ENCODE results near the gene SLC6A6.

DNA sequence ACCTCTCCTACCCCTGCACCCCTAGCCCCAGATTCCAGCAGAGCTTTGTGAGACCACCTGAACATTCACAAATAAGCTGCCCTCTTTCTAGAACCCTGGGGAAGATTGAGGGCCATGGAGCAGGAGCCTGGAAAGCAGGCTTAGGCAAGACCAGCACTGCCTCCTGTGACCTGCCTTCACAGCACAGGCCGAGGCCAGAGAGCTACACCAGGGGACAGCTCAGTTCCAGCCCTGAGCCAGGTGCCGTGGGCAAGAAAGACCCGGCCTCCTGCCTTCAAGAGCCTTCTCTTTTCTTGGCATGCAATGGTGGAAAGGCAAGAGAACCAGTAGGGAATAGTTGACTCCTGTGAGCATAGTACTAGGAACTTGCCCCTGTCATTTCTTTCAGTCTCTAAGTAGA lies 48.1 kb downstream of the SLC6A6 start:
- no peak for TF ChIP-seq EZH2phosphoT487 (IDR thresholded peaks at IDR 0.05; ENCODE audit: insufficient read depth, low read depth)
- TF ChIP-seq EZH2 (IDR thresholded peaks at IDR 0.05; ENCODE audit: insufficient read depth, poor library complexity, severe bottlenecking): no peak
